IPS-11a (cell line): Measurements from ENCODE around the gene PTH2.

Source experiments
- H3K4me3 ChIP-seq: one replicate; pipeline ENCODE4 v1.5.1; 2013; ENCODE audit warnings: low read depth, low read length, control low read depth

The PTH2 gene

DNA sequence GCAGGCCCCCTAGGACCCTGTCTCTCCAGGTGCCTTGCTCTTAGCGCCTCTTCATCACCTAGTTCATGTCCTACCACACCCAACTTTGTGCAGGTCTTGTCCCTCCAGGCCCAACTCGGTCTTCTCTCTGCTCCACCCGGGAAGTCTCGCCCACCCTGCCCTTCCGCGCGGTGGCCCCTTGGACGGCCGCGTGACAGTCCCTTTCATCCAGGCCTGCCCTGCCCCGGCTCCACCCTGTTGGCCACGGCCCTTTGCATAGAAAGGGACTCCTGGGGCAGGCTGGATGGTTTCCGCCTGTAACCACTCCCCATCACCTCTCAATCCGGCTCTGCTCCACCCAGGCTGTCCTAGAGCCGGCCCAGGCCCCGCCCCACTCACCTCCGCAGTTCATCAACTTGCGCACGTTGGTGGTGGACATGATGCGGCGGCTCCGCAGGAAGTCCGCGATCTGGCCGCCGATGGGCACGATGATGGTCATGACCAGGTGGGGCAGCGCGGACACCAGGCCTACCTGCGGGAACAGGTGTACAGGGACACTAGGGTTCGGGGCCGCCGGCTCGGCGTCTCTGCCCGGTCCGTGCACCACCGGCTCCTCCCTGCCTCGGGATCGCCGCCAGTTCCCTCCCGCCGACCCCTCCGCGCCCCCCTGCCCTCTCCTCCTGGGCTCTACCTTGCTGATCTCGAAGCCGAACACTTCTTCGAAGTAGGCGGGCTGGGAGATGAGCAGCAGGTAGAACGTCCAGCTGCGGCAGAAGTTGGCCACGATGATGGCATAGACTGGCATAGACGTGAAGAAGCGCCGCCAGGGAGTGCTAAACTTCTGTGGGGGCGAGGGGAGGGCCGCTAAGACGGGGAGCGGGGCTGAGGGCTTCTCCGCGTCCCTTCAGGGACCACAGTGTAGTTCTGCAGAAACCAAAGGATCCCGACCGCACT, 9.2 kb upstream of the PTH2 start:
- peak overlapping the region; percentile 44 for H3K4me3 ChIP-seq

- no peak overlapping the region for H3K4me3 ChIP-seq
Observed at GRCh38 chr19:49431330-49431749, 8.1 kb upstream of the PTH2 start.

- no peak overlapping the region for H3K4me3 ChIP-seq
Observed at GRCh38 chr19:49430678-49431329, 7.6 kb upstream of the PTH2 start.

GRCh38 chr19:49430172-49430677, 7.0 kb upstream of the PTH2 start:
- H3K4me3 ChIP-seq: no peak overlapping the region

DNA sequence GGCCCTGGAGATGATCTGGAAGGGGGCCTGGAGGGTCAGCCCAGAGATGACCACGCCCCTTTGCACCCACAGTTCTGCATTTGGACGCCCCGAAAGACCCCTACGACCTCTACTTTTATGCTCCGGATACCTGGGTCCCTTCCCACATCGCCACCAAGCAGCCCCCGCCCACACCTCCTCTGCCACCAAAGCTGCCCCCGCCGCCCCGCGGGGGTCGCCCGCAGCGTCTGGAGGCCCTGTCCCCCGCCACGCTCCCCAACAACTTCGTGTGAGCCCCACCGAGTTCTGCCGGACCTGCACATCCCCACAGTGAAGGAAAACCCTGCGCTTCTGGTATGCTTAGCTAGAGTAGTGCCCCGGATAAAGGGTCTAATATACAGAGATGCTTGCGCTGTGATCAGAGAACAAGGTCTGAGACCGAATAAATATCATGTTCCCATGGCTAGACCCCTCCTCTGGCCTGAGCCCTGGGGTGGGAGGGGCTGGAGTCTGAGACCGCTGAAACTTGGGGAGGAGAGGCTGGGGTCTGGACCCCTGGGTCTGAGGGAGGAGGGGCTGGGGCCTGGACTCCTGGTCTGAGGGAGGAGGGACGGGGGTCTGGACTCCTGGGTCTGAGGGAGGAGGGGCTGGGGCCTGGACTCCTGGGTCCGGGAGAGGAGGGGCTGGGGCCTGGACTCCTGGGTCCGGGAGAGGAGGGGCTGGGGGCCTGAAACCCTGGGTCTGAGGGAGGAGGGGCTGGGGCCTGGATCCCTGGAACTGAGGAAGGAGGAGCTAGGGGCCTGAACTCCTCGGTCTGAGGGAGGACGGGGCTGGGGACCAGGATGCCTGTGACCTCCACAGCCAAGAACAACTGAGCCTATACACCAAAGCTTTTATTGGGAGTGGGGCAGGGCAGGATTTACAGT, 5.6 kb upstream of the PTH2 start:
- peak overlapping the region; percentile 4 for H3K4me3 ChIP-seq

- H3K4me3 ChIP-seq: peak overlapping the region; percentile 37
Observed at GRCh38 chr19:49427855-49428546, 4.8 kb upstream of the PTH2 start.

DNA sequence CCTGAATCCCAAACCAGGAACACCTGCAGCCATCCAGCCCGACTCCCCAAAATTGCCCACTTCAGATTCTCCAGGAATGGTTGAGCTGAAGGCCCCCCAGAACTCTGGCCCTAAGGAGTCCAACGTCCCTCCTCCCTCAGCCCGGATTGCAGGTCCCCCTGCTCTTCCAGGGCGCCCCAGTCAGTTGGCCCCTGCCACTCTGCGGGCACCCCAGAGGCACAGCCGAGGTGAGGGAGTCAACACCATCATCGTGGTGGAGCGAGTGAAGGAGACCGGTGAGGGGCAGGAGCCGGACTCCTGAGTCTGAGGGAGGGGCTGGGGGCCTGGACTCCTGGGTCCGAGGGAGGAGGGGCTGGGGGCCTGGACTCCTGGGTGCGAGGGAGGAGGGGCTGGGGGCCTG, 4.1 kb upstream of the PTH2 start:
- no peak overlapping the region for H3K4me3 ChIP-seq

GRCh38 chr19:49425922-49426592, 2.8 kb upstream of the PTH2 start:
- H3K4me3 ChIP-seq: no peak overlapping the region

DNA sequence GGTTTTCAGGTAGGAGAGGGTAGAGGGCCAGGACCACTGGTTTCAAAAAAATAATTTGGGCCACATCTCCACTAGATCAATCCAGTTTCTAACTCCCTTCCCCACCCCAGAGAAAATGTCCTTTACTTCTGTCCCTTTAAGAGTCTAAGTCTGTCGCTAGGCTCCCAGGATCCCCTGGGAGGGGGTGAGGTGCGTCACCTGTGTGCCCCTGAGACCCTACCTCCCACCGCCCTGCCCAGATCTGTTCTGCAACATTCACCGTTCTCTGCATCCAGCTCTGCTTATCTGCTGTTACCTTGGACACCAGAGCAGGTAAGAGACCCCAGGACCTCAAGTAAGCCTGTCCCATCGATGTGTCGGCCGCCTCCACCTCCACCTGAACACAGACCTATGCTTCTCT, 1.9 kb upstream of the PTH2 start, which contains the start of gene GFY:
GFY (plus strand) TSS at position 211 of the 400 bp plus-strand sequence. CDS start 1,043 bp downstream, outside the sequence.
- H3K4me3 ChIP-seq: no peak within 1 kb of the TSS

DNA sequence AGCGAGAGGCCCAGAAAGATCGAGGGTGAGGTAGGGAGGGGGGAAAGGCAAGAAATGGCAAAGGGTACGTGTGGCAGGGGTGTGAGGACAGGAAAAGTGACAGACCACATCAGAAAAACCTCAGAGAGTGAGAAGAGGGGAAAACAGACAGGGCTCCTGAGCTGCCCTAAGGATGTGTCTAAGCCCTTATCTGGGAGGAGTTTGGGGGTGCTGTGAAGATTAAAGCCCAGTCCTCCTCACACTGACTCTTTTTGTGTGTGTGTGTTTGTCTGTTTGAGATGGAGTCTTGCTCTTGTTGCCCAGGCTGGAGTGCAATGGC, 703 bp upstream of the PTH2 start:
- no peak overlapping the region for H3K4me3 ChIP-seq

GRCh38 chr19:49422407-49423070, 702 bp downstream of the PTH2 start:
- H3K4me3 ChIP-seq: no peak overlapping the region

DNA sequence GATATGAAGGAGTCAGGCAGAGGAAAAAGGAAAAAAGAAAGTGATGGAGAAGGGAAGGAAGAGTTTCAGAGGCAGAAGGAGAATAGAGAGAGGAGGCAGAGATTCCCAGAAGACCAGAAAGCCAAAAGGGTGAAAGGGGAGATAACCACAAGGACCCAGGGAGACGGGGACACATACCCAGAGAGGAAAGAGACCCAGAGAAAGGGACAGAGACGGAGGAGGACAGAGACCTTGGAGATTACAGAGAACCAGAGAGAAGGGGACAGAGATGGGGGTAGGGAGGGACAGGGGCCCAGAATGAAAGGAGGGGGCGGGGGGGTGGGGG, 1.4 kb downstream of the PTH2 start:
- no peak overlapping the region for H3K4me3 ChIP-seq

DNA sequence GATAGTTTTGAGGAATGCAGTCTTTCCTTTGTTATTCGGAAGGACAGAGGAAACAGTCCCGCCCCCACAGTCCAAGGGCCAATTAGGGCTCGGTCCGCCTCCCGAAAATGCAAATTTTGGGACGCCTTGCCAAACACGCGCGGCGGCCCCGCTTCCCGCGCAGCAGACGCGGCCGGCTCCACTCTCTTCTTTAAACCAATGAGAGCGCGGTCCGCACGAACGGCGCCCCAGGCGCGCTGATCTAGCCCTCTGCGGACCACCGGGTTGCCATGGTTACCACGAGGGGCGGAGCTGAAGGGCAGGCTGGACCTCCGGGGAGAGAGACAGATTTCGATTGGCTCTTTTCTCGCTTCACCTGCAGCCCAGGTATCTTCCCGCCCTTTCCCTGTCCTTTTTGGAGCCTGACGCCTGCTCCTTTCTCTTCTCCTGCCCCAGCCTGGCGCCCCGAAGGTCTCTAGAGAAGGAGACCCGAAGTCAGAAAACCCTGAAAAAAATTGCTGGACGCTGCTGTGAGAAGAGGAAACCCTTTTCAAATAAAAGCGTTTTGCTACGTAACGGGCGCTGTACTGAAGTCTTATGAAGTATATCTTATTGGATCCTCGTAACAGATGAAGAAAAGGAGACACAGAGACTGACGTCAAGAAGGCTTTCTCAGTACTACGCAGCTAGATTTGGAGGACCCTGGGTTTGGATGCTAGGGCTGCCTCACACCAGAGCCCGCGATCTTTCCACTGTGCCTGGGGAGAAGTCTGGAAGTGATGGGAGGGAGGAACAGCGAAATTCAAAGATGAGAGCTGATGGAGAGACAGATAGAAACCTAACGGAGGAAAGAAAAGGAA, 2.0 kb downstream of the PTH2 start:
- H3K4me3 ChIP-seq: no peak overlapping the region

DNA sequence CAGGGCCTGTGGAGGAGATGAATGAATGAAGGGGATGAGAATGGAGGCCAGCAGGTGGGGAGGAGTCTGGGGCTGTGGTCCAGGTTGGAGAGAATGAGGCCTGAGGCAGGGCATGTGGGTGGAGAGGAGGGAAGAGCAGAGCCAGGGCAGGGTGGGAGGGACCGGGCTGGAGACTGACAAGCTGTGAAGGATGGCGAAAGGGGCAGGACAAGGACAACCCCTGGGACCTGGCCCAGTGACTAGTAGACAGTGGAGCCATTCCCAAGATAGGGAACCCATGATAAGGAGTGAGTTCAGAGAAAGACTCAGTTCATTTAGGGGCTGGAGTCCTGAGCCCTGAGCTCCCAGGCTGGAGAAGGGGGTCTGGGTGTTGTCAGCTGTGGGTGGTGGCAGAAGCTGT, 3.0 kb downstream of the PTH2 start:
- H3K4me3 ChIP-seq: no peak overlapping the region

DNA sequence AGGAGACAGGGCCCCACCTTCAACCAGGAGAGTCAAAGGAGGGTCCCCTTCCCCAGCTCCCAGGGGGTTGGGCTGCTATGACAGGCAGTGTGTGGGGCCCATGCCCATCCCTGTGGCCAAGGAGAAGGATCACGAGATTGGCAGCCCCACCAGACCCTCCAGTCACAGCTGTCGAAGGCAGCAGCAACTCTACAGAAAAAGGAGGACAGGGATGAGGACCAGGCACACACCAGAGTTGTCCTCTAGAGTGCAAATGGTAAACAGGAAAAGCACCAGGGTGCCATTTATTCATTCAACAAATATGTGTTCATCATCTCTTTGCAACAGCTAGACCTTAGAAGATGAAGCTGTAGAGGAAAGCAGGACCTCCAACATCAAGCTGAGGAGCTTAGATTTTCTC, 4.1 kb downstream of the PTH2 start:
- H3K4me3 ChIP-seq: no peak overlapping the region

DNA sequence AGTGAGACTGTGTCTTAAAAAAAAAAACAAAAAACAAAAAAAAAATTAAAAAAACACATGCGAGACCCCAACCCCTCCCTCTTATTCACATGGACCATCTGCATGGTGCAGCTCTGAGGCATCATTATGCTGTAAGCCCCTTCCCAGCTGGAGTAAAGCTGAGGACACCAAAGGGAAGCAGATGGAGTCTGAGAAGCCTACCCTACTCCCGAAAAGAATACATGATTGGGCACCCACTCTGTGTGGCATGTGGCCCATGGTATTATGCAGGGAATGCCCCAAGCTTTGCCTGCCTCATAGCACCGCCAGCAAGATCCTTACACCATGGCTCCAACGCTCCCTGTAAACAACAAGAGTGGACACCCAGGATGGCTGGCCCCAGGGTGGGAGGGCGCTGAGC, 4.7 kb downstream of the PTH2 start:
- no peak overlapping the region for H3K4me3 ChIP-seq

DNA sequence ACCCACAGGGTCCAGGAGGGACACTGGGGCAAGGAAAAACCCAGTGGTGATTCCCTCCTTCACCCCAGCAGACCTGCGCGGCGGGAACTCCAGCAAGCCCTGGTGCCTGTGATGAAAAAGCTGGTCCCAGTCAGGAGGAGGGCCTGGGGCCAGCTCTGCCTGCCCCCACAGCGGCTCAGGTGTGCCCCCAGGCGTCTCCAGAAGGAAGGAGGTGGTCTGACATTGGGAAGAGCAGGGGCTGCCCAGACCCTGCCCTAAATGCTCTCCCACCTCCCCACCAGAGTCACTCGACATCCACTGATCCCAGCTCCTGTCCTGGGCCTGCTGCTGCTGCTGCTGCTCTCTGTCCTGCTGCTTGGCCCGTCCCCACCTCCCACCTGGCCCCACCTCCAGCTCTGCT, 6.2 kb downstream of the PTH2 start:
- H3K4me3 ChIP-seq: no peak overlapping the region

GRCh38 chr19:49415810-49416200, 7.4 kb downstream of the PTH2 start:
- H3K4me3 ChIP-seq: no peak overlapping the region
